Measurements from ENCODE around the gene SUSD3. TPM values are rescaled to one million over a fixed set of nuclear protein-coding genes. Genes with fewer than 3 reads are reported as not detected.

The SUSD3 gene
- total RNA-seq, result 15.6 TPM

DNA sequence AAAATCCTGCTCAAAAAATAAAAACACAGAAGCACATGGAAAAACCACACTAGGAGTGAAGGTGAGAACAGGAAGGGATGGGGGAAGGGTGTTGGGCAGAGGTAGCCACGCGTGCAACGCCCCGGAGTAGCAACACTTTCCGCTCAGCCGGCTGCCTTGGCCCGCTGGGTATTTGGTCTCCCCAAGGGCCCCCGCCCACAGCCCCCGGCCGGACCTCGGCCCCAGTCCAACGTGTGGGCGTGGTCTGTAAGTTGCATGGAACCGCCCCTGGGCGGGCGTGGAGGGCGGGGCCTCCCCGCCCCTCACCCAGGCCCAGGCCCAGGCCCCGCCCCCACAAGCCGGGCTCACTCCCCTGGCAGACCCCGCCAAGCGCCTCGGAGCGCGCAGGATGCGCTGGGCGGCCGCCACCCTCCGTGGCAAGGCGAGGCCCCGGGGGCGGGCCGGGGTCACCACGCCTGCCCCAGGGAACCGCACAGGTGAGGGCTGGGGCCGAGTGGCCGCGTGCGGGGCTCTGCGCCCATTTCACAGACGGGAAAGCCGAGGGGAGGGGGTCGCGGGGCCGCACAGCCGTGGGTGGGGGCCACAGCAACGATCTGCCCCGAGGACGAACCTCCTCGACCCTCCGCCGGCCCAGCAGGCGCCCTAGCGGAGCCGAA, at the start of gene SUSD3:
Gene SUSD3 (plus strand): TSS at position 347 of the 656 bp plus-strand sequence. CDS start 42 bp downstream, at position 389.

DNA sequence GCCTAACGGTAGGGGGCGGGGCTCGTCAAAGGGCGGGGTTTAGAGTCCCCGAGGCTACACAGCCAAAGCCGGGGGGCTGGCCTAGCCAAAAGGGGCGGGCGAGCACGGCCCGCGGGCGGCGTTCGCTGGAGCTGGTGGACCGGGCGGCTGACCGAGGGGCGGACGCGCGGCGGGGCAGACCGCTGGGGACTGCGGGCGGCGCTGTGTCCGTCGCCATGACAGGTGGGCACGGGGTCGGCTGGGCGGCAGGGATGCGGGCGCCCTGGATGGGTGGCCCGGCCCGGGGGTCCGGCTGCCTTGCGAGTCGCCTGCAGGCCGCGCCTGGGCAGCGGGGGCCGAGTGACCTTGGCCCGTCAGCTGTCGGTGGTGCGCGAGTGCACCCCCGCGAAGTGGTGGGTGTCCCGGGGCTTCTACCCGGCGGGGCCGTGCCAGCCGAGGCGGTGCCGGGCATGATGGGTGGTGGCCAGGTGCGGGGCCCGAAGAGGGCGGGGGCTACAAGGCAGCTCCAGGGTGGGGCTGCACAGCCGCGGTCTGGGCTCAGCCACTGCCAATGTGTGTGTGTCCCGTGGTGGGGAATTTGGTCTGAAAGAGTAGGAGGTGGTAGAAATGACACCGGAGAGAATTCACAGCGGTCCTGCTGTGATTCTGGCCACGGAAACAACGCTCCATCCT, 37.8 kb downstream of the SUSD3 start, which contains the start of gene CARD19:
Gene CARD19 (plus strand): TSS at position 87 of the 672 bp plus-strand sequence. CDS start 129 bp downstream, at position 216.

DNA sequence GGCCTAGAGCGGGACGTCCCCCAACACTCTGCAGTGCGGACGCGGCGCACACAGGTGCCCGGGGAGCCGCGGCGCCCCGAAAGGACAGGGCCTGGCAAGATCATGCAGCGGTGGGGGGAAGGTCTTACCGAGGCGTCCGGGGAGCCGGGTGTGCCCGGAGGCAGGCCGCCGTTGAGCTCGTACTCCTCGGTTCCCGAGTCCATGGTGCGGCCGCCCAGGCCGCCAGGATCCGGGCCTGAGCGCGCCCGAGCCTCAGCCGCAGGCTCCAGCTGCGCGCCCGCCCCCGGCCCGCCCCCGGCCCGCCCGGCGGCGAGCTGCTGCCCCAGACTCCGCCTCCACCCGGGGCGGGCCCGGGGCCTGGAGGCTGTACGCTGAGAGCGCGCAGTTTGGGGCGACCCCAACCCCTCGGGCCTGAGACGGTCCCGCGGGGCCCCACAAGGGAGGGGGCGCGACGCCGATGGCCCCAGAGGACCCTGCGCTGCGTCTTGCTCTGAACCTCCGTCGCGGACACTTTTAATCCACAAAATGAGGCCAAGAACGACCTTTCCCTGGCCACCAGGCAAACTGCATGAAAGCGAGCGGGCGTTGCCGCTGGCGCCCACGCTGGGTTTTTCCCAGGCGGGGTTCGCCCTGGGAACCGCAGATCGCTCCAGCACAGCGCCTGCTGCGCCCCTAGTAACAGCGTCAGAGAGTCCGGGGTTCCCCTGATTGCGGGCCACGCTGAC, 75.7 kb downstream of the SUSD3 start, which contains the start of gene NINJ1:
Gene NINJ1 (minus strand): TSS at position 237 of the 725 bp plus-strand sequence. CDS start 34 bp downstream, at position 203.

Other genes starting within 250 kb of the SUSD3 start
- gene ZNF484, start 180.7 kb upstream of the SUSD3 start, total RNA-seq, result 18.8 TPM
- 12.0 TPM for gene FGD3, start 111.2 kb upstream of the SUSD3 start, total RNA-seq
- gene CARD19, start 37.5 kb downstream of the SUSD3 start, total RNA-seq, result 38.4 TPM
- gene NINJ1, start 75.5 kb downstream of the SUSD3 start, total RNA-seq, result 54.4 TPM
- 21.3 TPM for gene WNK2, start 125.4 kb downstream of the SUSD3 start, total RNA-seq

Measured in metanephros (tissue), 1 donor.